Measurements from ENCODE around the gene CDIPT.
"Not testable (repeated sequence)": the region's sequence is repeated elsewhere in the genome, so short reads cannot be mapped to it uniquely, and the experiment has no call there.

The CDIPT gene

GRCh38 chr16:29862884-29863668, at the start of gene CDIPT:
Gene CDIPT (minus strand): TSS chr16:29863226. CDS start chr16:29862857, 369 bp downstream.
- peak; percentile 63 to 89 (median 77) for DNase-seq

GRCh38 chr16:29912087-29912486, 49.1 kb upstream of the CDIPT start:
- DNase-seq = no peak

DNA sequence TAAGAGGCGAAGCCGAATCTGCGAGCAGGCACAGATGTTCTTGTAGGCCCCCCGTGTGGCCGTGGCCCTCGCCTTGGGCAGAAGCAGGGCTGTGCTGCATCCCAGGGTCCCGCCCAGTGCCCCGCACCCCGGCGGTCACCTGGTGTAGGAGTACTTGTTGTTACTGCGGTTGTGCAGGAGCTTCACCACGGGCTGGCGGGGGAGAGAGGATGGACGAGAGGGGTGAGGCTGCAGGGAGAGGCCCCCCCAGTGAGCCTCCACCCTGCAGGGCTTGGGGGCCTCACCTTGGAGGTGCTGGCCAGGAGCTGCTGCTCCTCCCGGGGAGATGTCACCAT, 48.6 kb upstream of the CDIPT start:
- no peak for DNase-seq

- no peak for DNase-seq
These were observed 48.0 kb upstream of the CDIPT start for GRCh38 chr16:29910819-29911675.

DNA sequence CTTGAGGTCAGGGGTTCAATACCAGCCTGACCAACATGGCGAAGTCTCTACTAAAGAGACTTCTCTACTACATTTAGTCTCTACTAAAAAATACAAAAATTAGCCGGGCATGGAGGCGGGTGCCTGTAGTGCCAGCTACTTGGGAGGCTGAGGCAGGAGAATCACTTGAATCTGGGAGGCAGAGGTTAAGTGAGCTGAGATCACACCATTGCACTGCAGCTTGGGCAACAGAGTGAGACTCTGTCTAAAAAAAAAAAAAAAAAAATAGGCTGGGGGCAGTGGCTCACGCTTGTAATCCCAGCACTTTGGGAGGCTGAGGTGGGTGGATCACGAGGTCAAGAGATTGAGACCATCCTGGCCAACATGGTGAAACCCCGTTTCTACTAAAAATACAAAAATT, 46.8 kb upstream of the CDIPT start:
- not testable (repeated sequence) for DNase-seq

GRCh38 chr16:29909391-29909790, 46.4 kb upstream of the CDIPT start:
- DNase-seq = no peak

DNA sequence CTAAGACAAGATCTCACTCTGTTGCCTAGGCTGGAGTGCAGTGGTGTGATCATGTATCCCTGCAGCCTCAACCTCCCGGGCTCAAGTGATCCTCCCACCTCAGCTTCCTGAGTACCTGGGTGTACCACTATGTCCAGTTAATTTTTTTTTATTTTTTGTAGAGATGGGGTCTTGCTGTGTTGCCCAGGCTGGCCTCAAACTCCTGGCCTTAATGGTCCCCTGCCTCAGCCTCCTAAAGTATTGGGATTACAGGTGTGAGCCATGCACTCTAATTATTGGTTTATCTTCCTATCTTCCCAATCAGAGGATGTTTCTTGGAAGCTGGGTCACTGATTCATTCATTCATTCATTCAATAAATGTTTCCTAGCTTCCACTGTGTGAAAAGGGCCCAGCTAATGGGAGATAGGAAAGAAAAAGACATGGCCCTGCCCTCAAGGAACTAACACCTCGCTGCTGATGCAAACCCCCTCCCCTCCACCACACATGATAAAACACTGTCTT, 45.7 kb upstream of the CDIPT start:
- DNase-seq = no peak

DNA sequence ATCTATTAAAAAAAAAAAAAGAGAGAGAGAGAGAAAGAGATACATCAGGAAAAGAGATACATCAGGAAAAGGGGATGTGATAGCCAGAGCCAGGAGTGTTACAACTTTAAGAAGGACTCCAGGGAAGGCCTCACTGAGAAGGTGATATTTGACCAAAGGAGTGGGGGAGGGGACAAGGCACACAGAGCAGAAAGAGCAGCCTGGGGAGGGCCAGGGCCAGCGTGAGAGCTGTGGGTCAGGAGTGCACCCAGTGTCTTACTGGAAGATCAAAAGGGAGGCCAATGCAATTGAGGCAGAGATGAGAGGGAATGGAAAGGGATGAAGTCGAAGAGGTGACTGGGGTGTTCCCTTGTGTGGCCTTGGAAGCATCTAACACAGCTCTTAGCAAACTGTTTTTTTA, 44.9 kb upstream of the CDIPT start:
- no peak for DNase-seq

DNA sequence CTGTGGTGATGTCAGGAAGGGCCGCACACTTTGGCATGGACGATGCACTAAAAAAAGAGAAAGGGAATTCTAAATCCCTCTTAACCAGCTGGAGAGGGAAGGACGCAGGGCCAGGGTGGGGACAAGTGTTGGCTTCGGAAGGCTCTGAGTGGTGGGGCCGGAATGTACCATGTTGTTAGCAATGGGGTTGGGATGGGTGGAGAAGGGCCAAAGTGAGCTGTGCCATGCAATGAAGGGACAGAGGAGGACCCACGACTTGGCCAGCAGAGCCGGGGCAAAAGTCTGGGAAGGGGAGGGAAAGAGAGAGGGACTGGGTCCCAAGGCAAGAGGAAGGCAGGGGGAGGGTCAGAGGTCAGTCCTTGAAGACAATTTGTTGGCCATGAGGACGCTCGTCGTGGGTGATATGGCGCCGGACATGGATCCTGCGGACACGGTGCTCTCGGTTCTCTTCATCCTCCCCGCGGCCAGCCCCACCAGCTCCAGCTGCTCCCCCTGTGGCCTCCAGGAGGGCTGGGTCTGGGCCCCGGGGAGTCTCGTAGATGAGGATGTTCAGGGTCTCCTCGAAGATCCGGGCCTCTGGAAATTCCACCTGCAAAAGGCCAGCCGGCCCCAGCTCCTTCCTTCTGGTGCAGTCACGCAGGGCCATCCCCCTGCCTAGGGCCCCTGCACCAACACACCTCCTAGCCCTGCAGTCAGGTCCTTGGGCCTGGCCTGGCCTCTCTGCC, 43.7 kb upstream of the CDIPT start:
- DNase-seq = no peak

DNA sequence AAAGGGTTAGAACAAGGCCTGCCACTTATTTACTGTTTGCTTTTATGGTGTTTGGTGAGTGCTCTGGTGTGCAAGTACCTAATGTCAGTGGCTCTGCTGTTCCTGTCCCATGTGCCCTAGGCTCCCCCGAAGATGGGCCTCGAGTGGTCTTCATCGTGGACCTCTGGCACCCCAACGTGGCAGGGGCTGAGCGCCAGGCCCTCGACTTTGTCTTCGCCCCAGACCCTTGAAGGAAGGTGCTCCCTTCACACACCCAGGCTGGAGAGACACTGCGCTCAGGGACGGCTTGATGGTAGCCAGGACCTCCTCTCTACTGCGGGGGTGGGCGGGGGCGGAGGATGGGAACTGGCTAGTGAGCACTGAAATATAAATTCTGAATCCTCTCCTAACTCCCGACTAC, 42.6 kb upstream of the CDIPT start:
- no peak for DNase-seq

DNA sequence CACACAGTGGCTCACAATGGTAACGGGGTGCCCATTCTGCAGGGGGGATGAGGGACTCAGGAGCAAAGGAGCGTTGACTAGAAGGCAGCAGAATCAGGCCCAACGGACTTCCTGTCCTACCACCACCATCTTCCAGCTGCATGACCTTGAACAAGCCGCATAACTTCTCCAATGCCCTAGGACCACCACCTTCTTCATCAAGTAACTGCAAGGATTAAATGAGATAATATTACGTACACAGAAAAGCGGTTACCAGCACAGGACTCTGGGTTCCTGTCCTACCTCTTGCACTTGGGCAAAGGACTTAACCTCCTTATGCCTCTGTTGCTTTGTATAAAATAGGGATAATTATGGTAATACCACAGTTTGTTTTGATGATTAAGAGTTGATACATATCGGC, 41.9 kb upstream of the CDIPT start:
- no peak for DNase-seq

DNA sequence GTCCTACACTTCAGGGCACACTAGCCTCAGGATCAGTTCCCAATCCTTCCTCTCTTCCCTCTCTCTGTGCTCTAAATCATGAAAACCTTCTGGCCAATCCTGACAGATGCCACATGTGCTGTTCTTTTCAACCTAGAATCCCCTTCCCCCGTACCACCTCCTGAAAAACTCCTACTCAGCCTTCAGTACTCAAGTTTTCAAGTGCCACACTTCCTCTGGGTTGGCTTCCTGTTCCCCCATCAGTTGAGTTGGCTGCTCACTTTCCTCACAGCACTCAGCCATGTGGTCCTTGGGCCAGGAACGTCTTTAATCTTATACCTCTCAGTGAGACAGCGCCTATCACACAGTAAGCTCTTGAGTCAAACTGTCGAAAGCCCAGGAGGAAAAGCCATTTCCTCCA, 40.6 kb upstream of the CDIPT start:
- DNase-seq = no peak

DNA sequence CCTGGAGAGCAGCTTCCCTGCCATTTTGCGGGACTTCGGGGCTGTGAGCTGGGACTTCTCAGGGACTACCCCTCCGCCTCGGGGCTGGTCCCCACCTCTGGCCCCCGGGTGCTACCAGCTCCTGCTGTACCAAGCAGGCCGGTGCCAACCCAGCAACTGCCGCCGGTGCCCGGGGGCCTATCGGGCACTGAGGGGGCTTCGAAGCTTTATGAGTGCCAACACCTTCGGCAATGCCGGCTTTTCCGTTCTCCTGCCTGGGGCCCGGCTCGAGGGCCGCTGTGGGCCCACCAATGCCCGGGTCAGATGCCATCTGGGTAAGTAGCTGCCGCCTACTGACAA, 38.5 kb upstream of the CDIPT start:
- DNase-seq = no peak

- DNase-seq = no peak
These were observed 38.0 kb upstream of the CDIPT start for GRCh38 chr16:29900888-29901606.

DNA sequence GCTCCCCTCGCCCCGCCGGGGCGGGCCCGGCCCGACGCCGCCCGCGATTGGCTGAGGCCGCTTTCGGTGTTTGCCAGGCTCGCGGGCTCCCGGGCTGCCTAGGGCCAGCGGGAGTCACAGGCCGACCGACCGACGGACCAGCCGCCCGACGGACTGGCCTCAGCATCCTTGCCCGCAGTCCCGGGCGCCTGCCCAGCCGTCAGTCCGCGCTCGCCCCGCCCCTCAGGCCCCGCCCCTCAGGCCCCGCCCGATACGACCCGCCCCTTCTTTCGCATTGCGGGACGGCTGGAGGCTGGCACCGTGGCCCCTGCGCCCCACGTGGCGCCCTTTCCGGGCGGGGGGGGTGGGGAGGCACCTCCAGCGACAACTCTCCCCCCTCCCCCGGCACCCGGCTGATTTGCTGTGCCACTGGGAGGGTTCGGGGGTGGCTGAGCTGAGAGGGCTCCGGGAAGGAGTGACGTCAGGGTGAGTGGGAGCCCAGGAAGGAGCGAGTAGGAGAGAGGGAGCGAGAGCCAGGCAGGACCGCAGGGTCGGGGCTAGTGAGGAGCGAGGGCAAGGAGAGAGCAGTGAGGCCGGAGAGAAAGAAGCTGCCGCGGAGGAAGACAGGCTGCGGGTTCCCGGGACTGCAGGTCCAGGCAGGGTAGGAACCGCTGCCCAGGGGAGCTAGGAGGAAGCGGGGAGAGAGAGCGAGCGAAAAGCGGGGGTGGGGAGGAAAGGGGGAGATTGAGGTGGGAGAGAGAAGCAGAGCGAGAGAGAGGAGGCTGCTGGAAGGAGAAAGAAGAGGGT, 37.3 kb upstream of the CDIPT start, which contains the start of gene ASPHD1:
ASPHD1 (plus strand) TSS at position 387 of the 786 bp plus-strand sequence. CDS start 484 bp downstream, outside the sequence.
- peak; percentile 58 to 77 (median 68) for DNase-seq

DNA sequence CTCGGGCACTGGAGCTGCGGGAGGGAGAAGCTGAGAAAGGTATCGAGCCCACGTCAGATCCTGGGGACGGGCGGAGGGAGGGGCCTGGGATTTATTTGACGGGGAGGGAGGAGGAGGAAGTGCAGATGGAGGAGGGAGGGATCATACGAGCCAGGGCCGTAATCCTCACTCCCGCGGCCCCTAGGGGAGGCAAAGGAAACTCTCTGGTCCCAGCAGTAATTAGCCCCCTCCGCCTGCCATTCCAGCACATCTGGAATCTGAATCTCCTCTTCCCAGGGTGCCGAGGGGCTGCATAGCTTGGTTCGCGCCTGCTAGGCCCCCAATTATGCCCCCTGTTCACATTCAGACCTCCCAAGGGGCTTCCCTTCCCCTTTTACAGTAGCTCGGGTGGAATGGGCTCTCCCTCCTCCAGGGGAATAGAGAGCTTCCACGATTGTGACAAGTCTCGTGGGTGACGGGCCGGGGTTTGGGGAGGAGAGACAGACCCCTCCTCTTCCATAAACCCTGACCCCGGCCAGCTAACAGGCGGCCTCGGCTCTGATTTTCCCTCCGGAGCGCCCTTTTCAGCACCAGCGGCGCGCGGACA, 36.6 kb upstream of the CDIPT start, which contains the start of gene SEZ6L2:
SEZ6L2 (minus strand) TSS at position 35 of the 586 bp plus-strand sequence. CDS start 531 bp downstream, outside the sequence.
- DNase-seq = no peak

- DNase-seq = no peak
These were observed 35.9 kb upstream of the CDIPT start for GRCh38 chr16:29898804-29899515.

DNA sequence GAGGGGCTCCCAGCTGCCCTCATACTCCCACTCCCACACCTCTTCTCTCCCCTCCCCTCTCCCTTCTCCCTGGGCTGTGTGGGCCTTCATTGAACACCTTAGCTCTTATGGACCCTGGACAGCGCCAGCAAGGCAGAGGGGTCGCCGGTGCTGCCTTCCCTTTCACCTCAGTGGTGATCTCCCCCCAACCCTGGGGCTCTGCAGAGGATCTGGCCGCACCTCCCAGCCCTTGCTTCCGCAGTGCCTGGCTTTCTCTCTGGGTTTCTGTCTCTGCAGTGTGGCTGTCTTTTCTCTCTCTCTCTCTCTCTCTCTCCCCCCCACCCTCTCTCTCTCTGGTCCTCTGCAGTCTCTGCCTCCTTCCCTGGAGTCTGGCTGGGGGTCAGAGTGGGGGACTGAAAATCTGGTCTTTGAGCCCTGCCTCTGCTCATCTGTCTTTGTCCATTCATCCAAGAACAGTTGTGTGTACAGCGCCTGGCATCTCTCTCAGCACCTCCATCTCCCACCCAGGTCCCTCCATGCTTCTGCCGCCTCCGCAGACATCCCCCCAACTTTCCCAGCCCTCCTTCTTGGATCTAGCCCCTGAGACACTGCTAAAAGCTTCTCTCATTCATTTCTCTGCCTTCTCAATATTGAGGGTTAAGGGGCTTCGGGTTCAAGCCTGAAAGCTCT, 35.2 kb upstream of the CDIPT start:
- no peak for DNase-seq

GRCh38 chr16:29897333-29897732, 34.3 kb upstream of the CDIPT start:
- DNase-seq = no peak

GRCh38 chr16:29896841-29897240, 33.8 kb upstream of the CDIPT start:
- DNase-seq = no peak

All from activated naive CD4-positive, alpha-beta T cell (primary cell).